GM19438 (cell line): Measurements from ENCODE around the gene MED16.

Source experiments
- ATAC-seq: cut with Tn5 transposase; IDR thresholded peaks from one replicate; pipeline ENCODE4 v1.9.1; 2021; ENCODE audit warnings: low read depth; ENCODE audit not compliant: unreplicated experiment

The MED16 gene, protein sequence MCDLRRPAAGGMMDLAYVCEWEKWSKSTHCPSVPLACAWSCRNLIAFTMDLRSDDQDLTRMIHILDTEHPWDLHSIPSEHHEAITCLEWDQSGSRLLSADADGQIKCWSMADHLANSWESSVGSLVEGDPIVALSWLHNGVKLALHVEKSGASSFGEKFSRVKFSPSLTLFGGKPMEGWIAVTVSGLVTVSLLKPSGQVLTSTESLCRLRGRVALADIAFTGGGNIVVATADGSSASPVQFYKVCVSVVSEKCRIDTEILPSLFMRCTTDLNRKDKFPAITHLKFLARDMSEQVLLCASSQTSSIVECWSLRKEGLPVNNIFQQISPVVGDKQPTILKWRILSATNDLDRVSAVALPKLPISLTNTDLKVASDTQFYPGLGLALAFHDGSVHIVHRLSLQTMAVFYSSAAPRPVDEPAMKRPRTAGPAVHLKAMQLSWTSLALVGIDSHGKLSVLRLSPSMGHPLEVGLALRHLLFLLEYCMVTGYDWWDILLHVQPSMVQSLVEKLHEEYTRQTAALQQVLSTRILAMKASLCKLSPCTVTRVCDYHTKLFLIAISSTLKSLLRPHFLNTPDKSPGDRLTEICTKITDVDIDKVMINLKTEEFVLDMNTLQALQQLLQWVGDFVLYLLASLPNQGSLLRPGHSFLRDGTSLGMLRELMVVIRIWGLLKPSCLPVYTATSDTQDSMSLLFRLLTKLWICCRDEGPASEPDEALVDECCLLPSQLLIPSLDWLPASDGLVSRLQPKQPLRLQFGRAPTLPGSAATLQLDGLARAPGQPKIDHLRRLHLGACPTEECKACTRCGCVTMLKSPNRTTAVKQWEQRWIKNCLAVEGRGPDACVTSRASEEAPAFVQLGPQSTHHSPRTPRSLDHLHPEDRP

GRCh38 chr19:892894-893689 lies at the start of gene MED16, which contains the start of gene RNU6-9:
Gene MED16 (minus strand): TSS chr19:893187. CDS start chr19:891131, 2,056 bp downstream.
Gene RNU6-9 (plus strand): TSS chr19:893484.
- peak; percentile 81 for ATAC-seq

DNA sequence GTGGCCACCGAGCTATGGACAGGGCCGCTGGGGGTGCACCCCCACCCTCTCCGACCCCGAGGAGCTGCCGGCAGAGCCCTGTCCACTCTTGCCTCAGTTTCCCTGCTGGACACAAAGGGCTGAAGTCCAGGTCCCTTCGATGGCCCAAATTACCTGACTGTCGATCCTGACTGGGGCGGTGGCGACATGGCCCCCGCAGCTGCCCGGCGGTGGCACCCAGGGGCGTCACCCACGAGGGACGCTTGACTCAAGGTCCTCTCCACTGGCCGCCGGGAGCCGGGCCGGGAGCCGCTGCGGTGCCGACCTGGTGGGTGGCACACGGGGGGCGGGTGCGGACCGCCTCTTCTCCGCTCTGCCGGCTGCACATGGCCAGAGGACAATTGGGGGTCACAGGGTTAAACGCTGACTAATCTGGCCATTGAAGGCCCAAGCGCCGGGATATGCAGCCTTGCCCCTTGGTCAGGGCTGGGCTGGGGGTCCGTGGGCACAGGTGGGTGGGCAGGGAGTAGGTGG lies 49.2 kb upstream of the MED16 start:
- no peak for ATAC-seq

DNA sequence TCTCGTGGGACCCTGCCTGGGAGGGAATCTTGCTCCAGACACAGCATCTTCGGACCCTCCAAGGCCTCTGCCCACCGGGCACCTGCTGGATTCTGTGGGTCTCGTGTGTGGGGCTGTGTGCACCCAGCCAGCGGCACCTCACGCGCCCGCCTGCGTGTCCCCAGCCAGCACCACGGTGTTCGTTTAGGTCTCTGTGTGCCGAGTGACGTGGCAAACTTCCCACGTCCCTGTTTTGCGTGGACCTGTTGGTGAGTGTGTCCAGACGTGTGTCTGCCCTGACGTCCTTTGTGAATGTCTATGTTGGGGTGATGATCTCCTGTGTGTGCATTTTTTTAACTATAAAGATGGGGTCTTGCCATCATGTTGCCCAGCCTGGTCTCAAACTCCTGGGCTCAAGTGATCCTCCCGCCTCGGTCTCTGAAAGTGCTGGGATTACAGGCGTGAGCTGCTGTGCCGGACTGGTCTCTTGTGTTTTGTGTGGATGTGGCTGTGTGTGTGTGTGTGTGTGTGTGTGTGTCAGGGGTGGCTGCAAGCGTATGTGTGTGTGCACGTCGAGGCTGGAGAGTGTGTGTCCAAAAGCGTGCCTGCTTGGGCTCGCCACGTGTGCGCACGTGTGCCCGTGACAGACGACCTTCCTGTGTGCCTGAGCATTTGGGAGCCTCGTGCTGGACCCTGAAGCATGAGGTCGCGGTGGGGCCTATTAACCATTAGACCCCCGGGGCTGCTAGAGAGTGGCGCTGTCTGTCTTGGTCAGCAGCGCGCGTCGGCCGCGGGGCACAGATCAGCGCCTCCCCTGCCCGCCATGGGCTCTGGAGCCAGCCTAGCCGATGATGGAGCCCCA lies 48.5 kb upstream of the MED16 start:
- no peak for ATAC-seq

GRCh38 chr19:940591-941291 lies 47.8 kb upstream of the MED16 start:
- no peak for ATAC-seq

GRCh38 chr19:939922-940321 lies 46.9 kb upstream of the MED16 start:
- no peak for ATAC-seq

- no peak for ATAC-seq
These were observed 46.5 kb upstream of the MED16 start for GRCh38 chr19:939439-939838.

- ATAC-seq: no peak
These were observed 45.4 kb upstream of the MED16 start for GRCh38 chr19:938233-938923.

DNA sequence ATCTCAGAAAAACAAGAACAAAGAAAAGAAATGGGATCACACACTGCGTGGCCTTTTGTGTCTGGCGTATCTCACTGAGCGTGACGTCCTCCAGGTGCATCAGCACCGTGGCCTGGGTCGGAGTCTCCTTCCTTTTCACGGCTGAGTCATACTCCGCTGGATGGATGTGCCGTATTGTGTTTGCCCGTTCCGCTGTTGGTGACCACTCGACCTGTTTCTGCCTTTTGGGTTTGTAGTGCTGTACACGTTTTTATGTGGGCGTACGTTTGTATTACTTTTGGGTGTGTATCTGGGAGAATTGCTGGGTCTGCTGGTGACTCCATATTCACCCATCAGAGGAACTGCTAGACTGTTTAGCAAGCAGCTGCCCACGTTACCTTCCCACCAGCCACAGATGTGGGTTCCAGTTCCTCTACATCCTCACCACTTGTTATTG lies 44.3 kb upstream of the MED16 start:
- no peak for ATAC-seq

DNA sequence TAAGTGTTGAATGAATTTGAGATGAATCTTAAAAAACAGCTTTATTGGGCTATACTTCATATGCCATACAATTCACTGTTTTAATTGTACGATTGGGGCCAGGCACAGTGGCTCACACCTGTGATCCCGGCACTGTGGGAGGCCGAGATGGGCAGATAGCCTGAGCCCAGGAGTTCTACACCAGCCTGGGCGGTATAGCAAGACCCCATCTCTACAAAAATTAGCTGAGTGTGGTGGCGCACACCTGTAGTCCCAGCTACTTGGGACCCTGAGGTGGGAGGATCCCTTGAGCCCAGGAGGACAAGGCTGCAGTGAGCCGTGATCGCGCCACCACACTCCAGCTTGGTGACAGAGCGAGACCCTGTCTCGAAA lies 43.2 kb upstream of the MED16 start:
- ATAC-seq: no peak

GRCh38 chr19:934865-935479 lies 42.0 kb upstream of the MED16 start:
- no peak for ATAC-seq

- no peak for ATAC-seq
These were observed 41.3 kb upstream of the MED16 start for GRCh38 chr19:934197-934840.

DNA sequence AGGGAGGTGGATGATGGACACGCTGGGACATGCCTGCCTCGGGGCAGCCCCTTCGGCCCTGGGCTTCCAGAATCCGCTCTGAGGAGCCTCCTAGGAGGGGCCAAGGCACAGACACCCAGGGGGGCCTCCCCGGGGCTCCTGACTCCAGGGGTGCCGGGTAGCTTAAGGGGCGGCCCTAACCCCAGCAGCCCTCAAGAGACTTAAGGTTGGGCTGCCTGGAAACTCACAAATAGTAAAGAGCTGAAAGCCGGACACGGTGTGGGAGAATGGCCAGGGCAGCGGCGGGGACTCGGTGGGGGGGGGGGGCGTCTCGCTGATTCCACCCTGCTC lies 40.5 kb upstream of the MED16 start:
- ATAC-seq: no peak

GRCh38 chr19:932648-933552 lies 39.9 kb upstream of the MED16 start:
- ATAC-seq: no peak

DNA sequence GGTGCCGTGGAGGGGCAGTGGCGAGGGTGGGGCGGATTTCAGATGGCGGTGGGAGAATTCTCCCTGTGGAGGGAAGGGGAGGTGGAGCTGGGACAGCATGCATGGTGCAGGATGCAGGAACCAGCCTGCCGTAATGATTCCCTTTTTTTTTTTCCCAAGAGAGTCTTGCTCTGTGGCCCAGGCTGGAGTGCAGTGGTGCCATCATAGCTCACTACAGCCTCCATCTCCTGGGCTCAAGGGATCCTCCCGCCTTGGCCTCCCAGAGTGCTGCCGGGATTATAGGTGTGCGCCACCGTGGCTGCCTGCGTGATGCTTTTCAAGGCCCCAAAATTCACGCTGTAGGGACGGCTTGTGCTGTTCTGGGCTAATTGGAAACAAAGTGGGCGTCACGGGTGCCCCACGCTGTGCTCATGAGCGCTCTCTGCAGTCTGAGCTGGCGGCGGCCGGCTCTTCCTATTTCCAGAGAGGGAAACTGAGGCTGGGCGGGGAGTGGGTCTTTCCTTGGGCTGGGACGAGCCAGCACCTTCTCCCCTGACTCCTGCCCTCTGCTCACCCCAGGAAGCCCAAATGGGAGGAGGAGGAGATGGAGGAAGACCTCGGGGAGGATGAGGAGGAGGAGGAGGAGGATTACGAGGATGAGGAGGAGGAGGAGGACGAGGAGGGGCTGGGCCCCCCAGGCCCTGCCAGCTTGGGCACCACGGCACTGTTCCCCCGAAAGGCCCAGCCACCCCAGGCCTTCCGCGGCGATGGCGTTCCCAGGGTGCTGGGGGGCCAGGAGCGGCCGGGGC lies 39.1 kb upstream of the MED16 start:
- no peak for ATAC-seq

GRCh38 chr19:929891-930258 lies 36.9 kb upstream of the MED16 start:
- no peak for ATAC-seq
